HL-60 (cell line): ENCODE results near the gene GIMAP5.

ENCODE experiments used
- DNase-seq, 2 experiments: peaks; one replicate each; pipeline ENCODE4 v3.0.0-alpha.2; 2010 to 2020; ENCODE audit warnings: low read depth in 1 of 2, low spot score in 1 of 2
- H3K27ac ChIP-seq: fragments of 250-450 bp; sonication (Bioruptor Pico); replicated peaks from 2 replicates; pipeline ENCODE4 v1.5.1; 2020; ENCODE audit warnings: mild to moderate bottlenecking, moderate library complexity
- H3K27me3 ChIP-seq: fragments of 250-450 bp; sonication (Bioruptor Pico); 2 replicates; pipeline ENCODE4 v1.5.1; 2021; ENCODE audit warnings: mild to moderate bottlenecking, moderate library complexity; ENCODE audit not compliant: insufficient read depth, poor library complexity, severe bottlenecking
- H3K4me3 ChIP-seq: replicated peaks from 2 replicates; pipeline ENCODE4 v1.5.1; 2011; ENCODE audit warnings: mild to moderate bottlenecking, control low read depth, low read length; ENCODE audit not compliant: insufficient read depth
- CTCF ChIP-seq: IDR thresholded peaks from one replicate; pipeline ENCODE4 v1.5.1; 2011; ENCODE audit warnings: low read length, control low read depth, inconsistent platforms; ENCODE audit not compliant: insufficient read depth
- GABPA ChIP-seq: IDR thresholded peaks from 2 replicates; pipeline ENCODE4 v1.6.1; 2012; ENCODE audit warnings: low read depth
- POLR2AphosphoS5 ChIP-seq: IDR thresholded peaks from 2 replicates; pipeline ENCODE4 v1.6.1; 2012; ENCODE audit warnings: low read depth
- REST ChIP-seq: IDR thresholded peaks from 2 replicates; pipeline ENCODE4 v1.6.1; 2012; ENCODE audit warnings: low read depth; ENCODE audit not compliant: insufficient replicate concordance
- SPI1 ChIP-seq: IDR thresholded peaks from 2 replicates; pipeline ENCODE4 v1.6.1; 2012; ENCODE audit warnings: low read depth, mild to moderate bottlenecking, borderline replicate concordance

Gene GIMAP5

GRCh38 chr7:150732786-150733481, 4.3 kb upstream of the GIMAP5 start:
- Histone ChIP-seq H3K27ac (no peak overlapping the region), H3K27me3 (no peaks in the 10 kb centered on the region), H3K4me3 (no peak overlapping the region)
- TF ChIP-seq GABPA (no peak), POLR2AphosphoS5 (no peak), SPI1 (no peak), REST (no peak), CTCF (no peak)
- DNase-seq: no peak

- no peak for TF ChIP-seq SPI1
- no peak overlapping the region for H3K4me3 ChIP-seq
- no peak overlapping the region for H3K27ac ChIP-seq
- DNase-seq: no peak
- H3K27me3 ChIP-seq: no peaks in the 10 kb centered on the region
Measured at GRCh38 chr7:150733482-150734095, 3.6 kb upstream of the GIMAP5 start.

GRCh38 chr7:150734254-150734653, 3.0 kb upstream of the GIMAP5 start:
- no peaks in the 10 kb centered on the region for H3K27me3 ChIP-seq
- H3K4me3 ChIP-seq: no peak overlapping the region
- DNase-seq: no peak
- TF ChIP-seq CTCF (no peak), REST (no peak), POLR2AphosphoS5 (no peak), GABPA (no peak), SPI1 (no peak)
- no peak overlapping the region for H3K27ac ChIP-seq

DNA sequence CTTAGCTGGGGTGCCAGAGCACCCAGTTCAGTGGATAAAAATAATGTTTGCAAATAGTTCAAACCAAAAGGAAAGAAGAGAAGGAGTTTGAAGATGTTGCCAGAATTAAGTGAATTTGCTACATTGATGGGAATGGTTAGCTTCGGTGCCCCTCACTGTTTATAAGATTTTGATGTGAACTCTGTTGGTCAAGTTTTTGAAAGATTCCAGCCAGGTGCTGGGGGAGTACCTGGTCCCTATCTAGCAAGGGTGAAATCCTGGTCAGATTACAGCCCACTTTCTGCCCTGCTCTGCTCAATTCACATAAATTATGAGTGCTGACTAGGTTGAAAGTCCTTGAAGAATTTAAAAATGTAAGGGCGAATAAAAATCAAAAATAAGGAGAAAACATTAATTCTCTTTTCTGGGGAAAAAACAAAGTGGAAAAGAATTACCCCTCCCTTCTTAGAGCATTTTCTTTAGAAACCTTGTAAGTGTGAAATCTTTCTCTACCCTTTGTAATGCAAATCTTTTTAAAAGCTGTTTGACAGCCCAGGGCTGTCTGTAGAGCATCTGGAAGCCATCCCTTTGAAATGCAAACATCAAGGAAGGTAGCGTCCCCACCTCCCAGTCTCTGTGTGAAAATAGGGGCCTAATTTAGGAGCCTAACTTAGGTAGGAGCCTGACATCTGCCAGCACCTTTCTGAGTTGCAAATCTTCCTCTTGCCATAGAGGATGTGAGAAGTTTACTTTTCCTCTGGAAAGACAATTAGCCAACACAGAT, 1.4 kb upstream of the GIMAP5 start:
- H3K27me3 ChIP-seq: no peaks in the 10 kb centered on the region
- H3K27ac ChIP-seq: no peak overlapping the region
- no peak for TF ChIP-seq REST
- TF ChIP-seq CTCF: no peak
- TF ChIP-seq POLR2AphosphoS5: no peak
- no peak for TF ChIP-seq SPI1
- no peak for TF ChIP-seq GABPA
- no peak overlapping the region for H3K4me3 ChIP-seq
- DNase-seq: no peak
